B cell (primary cell): ENCODE results near the gene RAB3D. TPM values are rescaled to one million over a fixed set of nuclear protein-coding genes. Genes with fewer than 3 reads are reported as not detected.

Source experiments
- ATAC-seq: fragments of 200-7000 bp; cut with Tn5 transposase; one replicate; pipeline ENCODE4 v1.10.0; 2021; ENCODE audit warnings: low read depth, mild to moderate bottlenecking, moderate number of reproducible peaks, moderate library complexity
- CTCF ChIA-PET: fragments of 350-600 bp; sonication (Branson Sonifier 250); formaldehyde crosslinking; loops from one replicate; lab custom pipeline; 2021; ENCODE audit warnings: antibody characterized with exemption, inconsistent platforms; lab: Charles Lee
- POLR2A ChIA-PET: fragments of 350-600 bp; sonication (Branson Sonifier 250); formaldehyde crosslinking; loops from one replicate; lab custom pipeline; 2021; ENCODE audit warnings: antibody characterized with exemption; lab: Charles Lee
- DNase-seq: peaks from one replicate; pipeline ENCODE4 v3.0.0; 2013
- H2AFZ ChIP-seq: 2 replicates; pipeline ENCODE4 v1.6.1; 2012; ENCODE audit warnings: mild to moderate bottlenecking, low read depth, low read length; ENCODE audit not compliant: insufficient read depth, poor library complexity, severe bottlenecking
- H3K27ac ChIP-seq, 2 donors: 1 replicate in 1 of 2; 2 replicates in 1 of 2; pipeline ENCODE4 v1.5.1; 2012 to 2013; ENCODE audit warnings: low read length in 2 of 2, mild to moderate bottlenecking in 2 of 2, moderate library complexity in 1 of 2
- H3K27me3 ChIP-seq, 4 experiments: fragments of 200-600 bp in 1 of 4; sonication (generic) in 1 of 4; replicated peaks in 1 of 4; 1 replicate in 2 of 4; 2 replicates in 2 of 4; pipeline versions ENCODE4 v1.6.1 to v1.7.0; 2013 to 2016; ENCODE audit warnings: low read length in 3 of 4, mild to moderate bottlenecking in 2 of 4, mixed read lengths in 1 of 4, moderate library complexity in 1 of 4; ENCODE audit not compliant: insufficient read depth in 4 of 4, control insufficient read depth in 3 of 4; ENCODE audit errors: control extremely low read depth in 1 of 4
- H3K36me3 ChIP-seq, 2 experiments: replicated peaks in 1 of 2; 1 replicate in 1 of 2; 2 replicates in 1 of 2; pipeline versions ENCODE4 v1.6.1 to v1.7.1; 2013; ENCODE audit warnings: low read length in 1 of 2; ENCODE audit not compliant: insufficient read depth in 2 of 2, control insufficient read depth in 1 of 2; ENCODE audit errors: control extremely low read depth in 1 of 2, extremely low read depth in 1 of 2
- H3K4me1 ChIP-seq, 2 donors: fragments of 200-600 bp in 1 of 2; sonication (generic) in 1 of 2; 1 replicate in 1 of 2; 2 replicates in 1 of 2; pipeline versions ENCODE4 v1.5.1 to v1.6.1; 2013 to 2017; ENCODE audit warnings: low read length in 2 of 2; ENCODE audit not compliant: control insufficient read depth in 2 of 2, insufficient read depth in 2 of 2
- H3K4me2 ChIP-seq: replicated peaks from 2 replicates; pipeline ENCODE3; 2012; ENCODE audit warnings: mild to moderate bottlenecking, low read depth, low read length; ENCODE audit not compliant: poor library complexity, severe bottlenecking
- H3K4me3 ChIP-seq, 5 experiments: fragments of 200-600 bp in 1 of 5; sonication (generic) in 1 of 5; 1 replicate in 3 of 5; 2 replicates in 2 of 5; pipeline versions ENCODE4 v1.5.1 to v1.7.0; 2011 to 2016; ENCODE audit warnings: low read length in 4 of 5, mild to moderate bottlenecking in 4 of 5, low read depth in 2 of 5, control low read depth in 1 of 5, moderate library complexity in 1 of 5; ENCODE audit not compliant: insufficient read depth in 1 of 5; ENCODE audit errors: control extremely low read depth in 1 of 5, extremely low read depth in 1 of 5
- H3K79me2 ChIP-seq: fragments of 200-600 bp; sonication (generic); one replicate; pipeline ENCODE4 v1.6.0; 2016; ENCODE audit warnings: low read length; ENCODE audit not compliant: control insufficient read depth, insufficient read depth
- H3K9ac ChIP-seq: fragments of 200-600 bp; sonication (generic); 2 replicates; pipeline ENCODE4 v1.6.1; 2017; ENCODE audit warnings: mild to moderate bottlenecking, low read length, moderate library complexity
- H3K9me3 ChIP-seq, 3 donors: one replicate each; pipeline versions ENCODE4 v1.6.1 to v1.7.1; 2013; ENCODE audit warnings: low read length in 2 of 3; ENCODE audit not compliant: control insufficient read depth in 2 of 3, insufficient read depth in 1 of 3; ENCODE audit errors: control extremely low read depth in 1 of 3
- H4K20me1 ChIP-seq: 2 replicates; pipeline ENCODE4 v1.6.0; 2012; ENCODE audit warnings: mild to moderate bottlenecking, low read length; ENCODE audit not compliant: insufficient read depth, control insufficient read depth, poor library complexity, severe bottlenecking
- H3K27ac Mint-ChIP-seq: one replicate; pipeline ENCODE4 v1.8.0; 2021; ENCODE audit warnings: mixed read lengths
- H3K27me3 Mint-ChIP-seq: one replicate; pipeline ENCODE4 v1.8.0; 2021; ENCODE audit warnings: mixed read lengths
- H3K4me1 Mint-ChIP-seq: one replicate; pipeline ENCODE4 v1.8.0; 2021; ENCODE audit warnings: mixed read lengths
- H3K4me3 Mint-ChIP-seq: one replicate; pipeline ENCODE4 v1.8.0; 2021; ENCODE audit warnings: mixed read lengths
- H3K9me3 Mint-ChIP-seq: one replicate; pipeline ENCODE4 v1.8.0; 2022; ENCODE audit warnings: mixed read lengths; ENCODE audit not compliant: insufficient read depth
- CTCF ChIP-seq: fragments of 200-600 bp; IDR thresholded peaks from one replicate; pipeline ENCODE4 v1.8.0; 2022; ENCODE audit warnings: antibody characterized with exemption, mild to moderate bottlenecking
- EZH2 ChIP-seq: IDR thresholded peaks from 2 replicates; pipeline ENCODE4 v1.6.1; 2012; ENCODE audit warnings: borderline replicate concordance, low read depth, mild to moderate bottlenecking, moderate library complexity, low read length; ENCODE audit not compliant: insufficient read depth, poor library complexity, severe bottlenecking
- whole genome bisulfite sequencing: methylation state at CpG from one replicate; pipeline ENCODE4 v1.1.5; 2013; ENCODE audit warnings: missing lambda C conversion rate; ENCODE audit not compliant: insufficient coverage; 5-methylcytosine and 5-hydroxymethylcytosine counted together
- intact Hi-C: fragments of 100-400 bp; cut with micrococcal nuclease; formaldehyde crosslinking; loops from one replicate; pipeline ENCODE4 v1.10.0; 2022
- polyA plus RNA-seq: library from polyadenylated mRNA; depleted of rRNA; stranded (reverse); fragments of >200 nt; gene quantifications from 2 replicates; pipeline ENCODE4 v1.2.3, GENCODE V29; 2012
- total RNA-seq, 2 donors: library from RNA; stranded (reverse); fragments of 120-200 nt in 1 of 2; gene quantifications; 1 replicate in 1 of 2; 2 replicates in 1 of 2; pipeline versions ENCODE4 v1.2.3 to v1.2.4, GENCODE V29; 2013 to 2022

RAB3D gene
- total and polyA plus RNA-seq, 2 donors (not counting 1 experiment from before 2014, with no cell fraction given), result 5.3 to 8.9 TPM

GRCh38 chr19:11330127-11330526, 9.3 kb downstream of the RAB3D start:
- peaks cover 0 to 5% (median 0%) of the 10 kb centered on the region in 3 donors for H3K9me3 ChIP-seq
- no peaks in the 10 kb centered on the region for H3K4me1 ChIP-seq
- DNase-seq (no peak), ATAC-seq (no peak)
- Mint-ChIP-seq H3K9me3 (no peaks in the 10 kb centered on the region), H3K27ac (no peak overlapping the region), H3K4me3 (no peak overlapping the region), H3K4me1 (no peaks in the 10 kb centered on the region), H3K27me3 (no peaks in the 10 kb centered on the region)
- H3K27ac ChIP-seq, result no peak overlapping the region
- TF ChIP-seq EZH2 (no peak), CTCF (no peak)
- H2AFZ ChIP-seq, result no peak overlapping the region
- H3K27me3 ChIP-seq, result no peaks in the 10 kb centered on the region
- H3K9ac ChIP-seq, result no peak overlapping the region
- intact Hi-C loops, result no loop called here
- no peaks in the 10 kb centered on the region for H3K79me2 ChIP-seq
- WGBS, result 93% methylated on average over 2 of the region's 4 CpGs
- ChIA-PET CTCF (no interaction called here), POLR2A (no interaction called here)
- H3K4me2 ChIP-seq, result no peak overlapping the region
- H3K36me3 ChIP-seq, result peaks cover 3 to 4% of the 10 kb centered on the region in 2 experiments
- no peaks in the 10 kb centered on the region for H4K20me1 ChIP-seq
- no peak overlapping the region for H3K4me3 ChIP-seq

DNA sequence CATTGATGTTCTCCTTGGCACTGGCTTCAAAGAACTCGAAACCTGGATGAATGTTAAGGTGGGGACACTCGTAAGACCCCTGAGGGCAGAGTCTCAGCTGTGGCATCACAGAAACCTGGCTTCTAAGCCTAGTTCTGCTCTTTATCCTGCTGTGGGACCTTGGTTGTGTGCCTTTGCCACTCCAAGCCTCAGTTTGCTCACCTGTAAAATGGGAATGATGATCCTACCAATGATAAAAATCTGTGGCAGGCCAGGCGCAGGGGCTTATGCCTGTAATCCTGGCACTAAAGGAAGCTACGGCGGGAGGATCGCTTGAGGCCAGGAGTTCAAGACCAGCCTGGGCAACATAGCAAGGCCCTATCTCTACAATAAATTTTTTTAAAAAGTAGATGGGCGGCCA, 13.9 kb downstream of the RAB3D start:
- Mint-ChIP-seq H3K27ac (peak overlapping the region; percentile 15), H3K27me3 (no peaks in the 10 kb centered on the region), H3K4me3 (no peak overlapping the region), H3K9me3 (no peaks in the 10 kb centered on the region), H3K4me1 (peaks cover 37% of the 10 kb centered on the region)
- POLR2A ChIA-PET, result no interaction called here
- H3K79me2 ChIP-seq, result no peaks in the 10 kb centered on the region
- CTCF ChIA-PET, result interaction anchor here (1.6 kb wide), 1 partner anchor 31 kb away, joined by 10 read pairs; no protein-coding TSS in a partner anchor
- peaks cover 0 to 5% (median 0%) of the 10 kb centered on the region in 3 donors for H3K9me3 ChIP-seq
- DNase-seq (no peak), ATAC-seq (no peak)
- H2AFZ ChIP-seq, result no peak overlapping the region
- WGBS, result 95% methylated on average over 2 of the region's 7 CpGs
- TF ChIP-seq CTCF (no peak), EZH2 (no peak)
- H3K4me2 ChIP-seq, result no peak overlapping the region
- H3K36me3 ChIP-seq, result peaks cover 0 to 1% of the 10 kb centered on the region in 2 experiments
- H3K4me3 ChIP-seq, result no peak overlapping the region
- H3K9ac ChIP-seq, result no peak overlapping the region
- H4K20me1 ChIP-seq, result no peaks in the 10 kb centered on the region
- H3K27ac ChIP-seq, result no peak overlapping the region
- peaks cover 29 to 39% of the 10 kb centered on the region in 2 donors for H3K4me1 ChIP-seq
- intact Hi-C loops, result no loop called here
- H3K27me3 ChIP-seq, result peaks cover 0 to 5% (median 0%) of the 10 kb centered on the region in 4 experiments
